ENCODE data around the gene VPS13C. TPM values are rescaled to one million over a fixed set of nuclear protein-coding genes. Genes with fewer than 3 reads are reported as not detected.

The VPS13C gene
- total and polyA plus RNA-seq, 7 donors: 7.1 to 34.1 (median 24.8) TPM

- TF ChIP-seq, protein P1, sequence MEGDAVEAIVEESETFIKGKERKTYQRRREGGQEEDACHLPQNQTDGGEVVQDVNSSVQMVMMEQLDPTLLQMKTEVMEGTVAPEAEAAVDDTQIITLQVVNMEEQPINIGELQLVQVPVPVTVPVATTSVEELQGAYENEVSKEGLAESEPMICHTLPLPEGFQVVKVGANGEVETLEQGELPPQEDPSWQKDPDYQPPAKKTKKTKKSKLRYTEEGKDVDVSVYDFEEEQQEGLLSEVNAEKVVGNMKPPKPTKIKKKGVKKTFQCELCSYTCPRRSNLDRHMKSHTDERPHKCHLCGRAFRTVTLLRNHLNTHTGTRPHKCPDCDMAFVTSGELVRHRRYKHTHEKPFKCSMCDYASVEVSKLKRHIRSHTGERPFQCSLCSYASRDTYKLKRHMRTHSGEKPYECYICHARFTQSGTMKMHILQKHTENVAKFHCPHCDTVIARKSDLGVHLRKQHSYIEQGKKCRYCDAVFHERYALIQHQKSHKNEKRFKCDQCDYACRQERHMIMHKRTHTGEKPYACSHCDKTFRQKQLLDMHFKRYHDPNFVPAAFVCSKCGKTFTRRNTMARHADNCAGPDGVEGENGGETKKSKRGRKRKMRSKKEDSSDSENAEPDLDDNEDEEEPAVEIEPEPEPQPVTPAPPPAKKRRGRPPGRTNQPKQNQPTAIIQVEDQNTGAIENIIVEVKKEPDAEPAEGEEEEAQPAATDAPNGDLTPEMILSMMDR (IDR thresholded peaks at IDR 0.05): no peak
- no peak for DNase-seq
- Histone ChIP-seq H3K4me1 (peaks cover 4% of the 10 kb centered on the region), H3K36me3 (ENCODE audit: insufficient read depth in 1 of 2, low read depth in 1 of 2) (no peaks in the 10 kb centered on the region), H3K27ac (no peak overlapping the region), H3K9me3 (no peaks in the 10 kb centered on the region), H3K4me3 (no peak overlapping the region), H3K27me3 (ENCODE audit: insufficient read depth in 3 of 3, low read length in 2 of 3) (no peaks in the 10 kb centered on the region)
- 90 to 96% (median 94%) methylated on average over 7 of the region's 7 CpGs for WGBS, 3 donors
- intact Hi-C loops (cut with DNase I): no loop called here
- no peak for ATAC-seq
Observed at GRCh38 chr15:62103431-62103830, 43.2 kb upstream of the VPS13C start.

GRCh38 chr15:62099094-62099601, 38.9 kb upstream of the VPS13C start:
- H3K4me1 ChIP-seq: peaks cover 4% of the 10 kb centered on the region
- peak; percentile 70 to 97 (median 91) for ATAC-seq
- WGBS, 3 donors: 9 to 18% (median 14%) methylated on average over 7 of the region's 7 CpGs
- H3K4me3 ChIP-seq: peak overlapping the region; percentile 21
- H3K36me3 ChIP-seq (ENCODE audit: insufficient read depth in 1 of 2, low read depth in 1 of 2): no peaks in the 10 kb centered on the region
- no peak for DNase-seq
- H3K9me3 ChIP-seq: no peaks in the 10 kb centered on the region
- H3K27me3 ChIP-seq (ENCODE audit: insufficient read depth in 3 of 3, low read length in 2 of 3): no peaks in the 10 kb centered on the region
- H3K27ac ChIP-seq: peak overlapping the region; percentile 43
- intact Hi-C loops (cut with DNase I): no loop called here
- TF ChIP-seq, protein P1 (IDR thresholded peaks at IDR 0.05): no peak

- WGBS, 3 donors: 59 to 66% (median 60%) methylated on average over 7 of the region's 7 CpGs
Observed at GRCh38 chr15:62094388-62094787, 34.1 kb upstream of the VPS13C start.

GRCh38 chr15:62093809-62094208, 33.6 kb upstream of the VPS13C start:
- H3K4me1 ChIP-seq: peaks cover 3% of the 10 kb centered on the region
- ATAC-seq: no peak
- no peaks in the 10 kb centered on the region for H3K36me3 ChIP-seq (ENCODE audit: insufficient read depth in 1 of 2, low read depth in 1 of 2)
- TF ChIP-seq, protein P1 (IDR thresholded peaks at IDR 0.05): no peak
- H3K4me3 ChIP-seq: no peak overlapping the region
- intact Hi-C loops (cut with DNase I): no loop called here
- whole genome bisulfite sequencing, 3 donors: 81 to 86% (median 81%) methylated on average over 5 of the region's 5 CpGs
- no peaks in the 10 kb centered on the region for H3K9me3 ChIP-seq
- H3K27me3 ChIP-seq (ENCODE audit: insufficient read depth in 3 of 3, low read length in 2 of 3): no peaks in the 10 kb centered on the region
- no peak overlapping the region for H3K27ac ChIP-seq
- no peak for DNase-seq

More at GRCh38 chr15:62094388-62094787, 34.1 kb upstream of the VPS13C start:
- no peaks in the 10 kb centered on the region for H3K36me3 ChIP-seq (ENCODE audit: insufficient read depth in 1 of 2, low read depth in 1 of 2)
- no peak overlapping the region for H3K4me3 ChIP-seq
- peaks cover 4% of the 10 kb centered on the region for H3K4me1 ChIP-seq
- TF ChIP-seq, protein P1 (IDR thresholded peaks at IDR 0.05): no peak
- ATAC-seq: no peak
- H3K27ac ChIP-seq: no peak overlapping the region
- H3K9me3 ChIP-seq: no peaks in the 10 kb centered on the region
- intact Hi-C loops (cut with DNase I): no loop called here
- H3K27me3 ChIP-seq (ENCODE audit: insufficient read depth in 3 of 3, low read length in 2 of 3): no peaks in the 10 kb centered on the region
- no peak for DNase-seq

DNA sequence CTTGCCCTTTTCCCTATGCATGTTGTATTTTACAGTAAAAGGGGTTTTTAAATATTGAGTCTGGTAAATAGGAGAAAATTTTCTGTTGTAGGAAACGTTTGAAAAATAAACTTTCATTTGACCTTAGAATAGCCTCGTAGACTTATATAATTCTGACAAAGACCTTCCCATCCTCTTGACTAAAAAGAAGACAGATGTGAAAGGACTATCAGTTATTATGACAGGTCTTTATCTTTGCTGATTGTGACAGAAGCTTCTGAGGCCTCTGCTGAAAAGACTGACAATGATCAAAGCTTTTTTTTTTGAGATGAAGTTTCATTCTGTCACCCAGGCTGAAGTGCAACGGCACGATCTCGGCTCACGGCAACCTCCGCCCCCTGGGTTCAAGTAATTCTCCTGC, 30.7 kb upstream of the VPS13C start:
- intact Hi-C loops (cut with DNase I): no loop called here
- Histone ChIP-seq H3K27me3 (ENCODE audit: insufficient read depth in 3 of 3, low read length in 2 of 3) (no peaks in the 10 kb centered on the region), H3K9me3 (no peaks in the 10 kb centered on the region), H3K36me3 (ENCODE audit: insufficient read depth in 1 of 2, low read depth in 1 of 2) (no peaks in the 10 kb centered on the region), H3K4me1 (peaks cover 5% of the 10 kb centered on the region), H3K27ac (no peak overlapping the region), H3K4me3 (no peak overlapping the region)
- WGBS, 3 donors: 91 to 94% (median 93%) methylated on average over 7 of the region's 7 CpGs
- ATAC-seq (no peak), DNase-seq (no peak)
- TF ChIP-seq, protein P1 (IDR thresholded peaks at IDR 0.05): no peak

Measured in psoas muscle (tissue), 8 donors.